Trophoblast cell (in vitro differentiated cells and primary cell): ENCODE measurements around the gene EML4.

Experiments
- DNase-seq, 2 donors: peaks; one replicate each; pipeline ENCODE4 v3.0.0-alpha.2; 2016
- H2AFZ ChIP-seq: 2 replicates; pipeline ENCODE4 v1.6.1; 2013; ENCODE audit warnings: low read length, moderate library complexity, mild to moderate bottlenecking; ENCODE audit not compliant: insufficient read depth, poor library complexity
- H2AK5ac ChIP-seq: 2 replicates; pipeline ENCODE4 v1.6.1; 2013; ENCODE audit warnings: mild to moderate bottlenecking, low read length
- H2BK120ac ChIP-seq: 2 replicates; pipeline ENCODE4 v1.6.1; 2013; ENCODE audit warnings: low read length, mild to moderate bottlenecking, moderate library complexity; ENCODE audit not compliant: insufficient read depth, poor library complexity
- H2BK12ac ChIP-seq: 2 replicates; pipeline ENCODE4 v1.6.1; 2013; ENCODE audit warnings: mild to moderate bottlenecking, low read length, moderate library complexity
- H2BK5ac ChIP-seq: 2 replicates; pipeline ENCODE4 v1.6.1; 2013; ENCODE audit warnings: low read length, low read depth, moderate library complexity, mild to moderate bottlenecking; ENCODE audit not compliant: poor library complexity
- H3K14ac ChIP-seq: 2 replicates; pipeline ENCODE4 v1.6.1; 2013; ENCODE audit warnings: mild to moderate bottlenecking, low read length
- H3K18ac ChIP-seq: 2 replicates; pipeline ENCODE4 v1.6.1; 2013; ENCODE audit warnings: mild to moderate bottlenecking, low read length
- H3K23ac ChIP-seq: 2 replicates; pipeline ENCODE4 v1.6.1; 2013; ENCODE audit warnings: low read length
- H3K27ac ChIP-seq: 2 replicates; pipeline ENCODE4 v1.5.1; 2013; ENCODE audit warnings: low read depth, mild to moderate bottlenecking, inconsistent platforms, low read length, moderate library complexity
- H3K27me3 ChIP-seq: 2 replicates; pipeline ENCODE4 v1.6.1; 2013; ENCODE audit warnings: inconsistent platforms, mild to moderate bottlenecking, low read length, moderate library complexity; ENCODE audit not compliant: insufficient read depth
- H3K36me3 ChIP-seq, 2 experiments: 1 replicate in 1 of 2; 2 replicates in 1 of 2; pipeline ENCODE4 v1.6.1; 2013; ENCODE audit warnings: low read length in 2 of 2, mild to moderate bottlenecking in 2 of 2, moderate library complexity in 1 of 2; ENCODE audit not compliant: insufficient read depth in 2 of 2, control insufficient read depth in 1 of 2
- H3K4ac ChIP-seq: 2 replicates; pipeline ENCODE4 v1.6.1; 2013; ENCODE audit warnings: low read depth, mild to moderate bottlenecking, low read length, moderate library complexity
- H3K4me1 ChIP-seq, 2 experiments: 1 replicate in 1 of 2; 2 replicates in 1 of 2; pipeline ENCODE4 v1.6.1; 2013; ENCODE audit warnings: low read length in 2 of 2, mild to moderate bottlenecking in 2 of 2, moderate library complexity in 1 of 2; ENCODE audit not compliant: insufficient read depth in 2 of 2, control insufficient read depth in 1 of 2
- H3K4me2 ChIP-seq: 2 replicates; pipeline ENCODE4 v1.6.1; 2013; ENCODE audit warnings: inconsistent platforms, mild to moderate bottlenecking, low read length, moderate library complexity
- H3K4me3 ChIP-seq: 2 replicates; pipeline ENCODE4 v1.5.1; 2013; ENCODE audit warnings: mild to moderate bottlenecking, low read depth, low read length, inconsistent platforms
- H3K79me1 ChIP-seq: one replicate; pipeline ENCODE4 v1.6.1; 2013; ENCODE audit warnings: low read length
- H3K79me2 ChIP-seq: 2 replicates; pipeline ENCODE4 v1.6.1; 2013; ENCODE audit warnings: low read length, mild to moderate bottlenecking; ENCODE audit not compliant: control insufficient read depth, insufficient read depth, poor library complexity
- H3K9ac ChIP-seq: 2 replicates; pipeline ENCODE4 v1.6.1; 2013; ENCODE audit warnings: mild to moderate bottlenecking, low read length
- H3K9me3 ChIP-seq: 2 replicates; pipeline ENCODE4 v1.6.1; 2013; ENCODE audit warnings: low read depth, mild to moderate bottlenecking, control low read depth, inconsistent platforms, low read length; ENCODE audit not compliant: insufficient read depth
- H4K12ac ChIP-seq: 2 replicates; pipeline ENCODE4 v1.6.1; 2013; ENCODE audit warnings: low read depth, mild to moderate bottlenecking, low read length, moderate library complexity
- H4K8ac ChIP-seq: 2 replicates; pipeline ENCODE4 v1.6.1; 2013; ENCODE audit warnings: low read depth, mild to moderate bottlenecking, low read length, moderate library complexity
- H4K91ac ChIP-seq: one replicate; pipeline ENCODE4 v1.6.1; 2013; ENCODE audit warnings: low read depth, mild to moderate bottlenecking, low read length, moderate library complexity
- WGBS: extraction: QIAGEN DNeasy Blood & Tissue Kit; methylation state at CpG from one replicate; pipeline ENCODE4 v1.1.7; 2013; ENCODE audit warnings: missing lambda C conversion rate; ENCODE audit not compliant: insufficient read length, insufficient coverage; ENCODE audit errors: extremely low coverage; 5-methylcytosine and 5-hydroxymethylcytosine counted together

The EML4 gene

DNA sequence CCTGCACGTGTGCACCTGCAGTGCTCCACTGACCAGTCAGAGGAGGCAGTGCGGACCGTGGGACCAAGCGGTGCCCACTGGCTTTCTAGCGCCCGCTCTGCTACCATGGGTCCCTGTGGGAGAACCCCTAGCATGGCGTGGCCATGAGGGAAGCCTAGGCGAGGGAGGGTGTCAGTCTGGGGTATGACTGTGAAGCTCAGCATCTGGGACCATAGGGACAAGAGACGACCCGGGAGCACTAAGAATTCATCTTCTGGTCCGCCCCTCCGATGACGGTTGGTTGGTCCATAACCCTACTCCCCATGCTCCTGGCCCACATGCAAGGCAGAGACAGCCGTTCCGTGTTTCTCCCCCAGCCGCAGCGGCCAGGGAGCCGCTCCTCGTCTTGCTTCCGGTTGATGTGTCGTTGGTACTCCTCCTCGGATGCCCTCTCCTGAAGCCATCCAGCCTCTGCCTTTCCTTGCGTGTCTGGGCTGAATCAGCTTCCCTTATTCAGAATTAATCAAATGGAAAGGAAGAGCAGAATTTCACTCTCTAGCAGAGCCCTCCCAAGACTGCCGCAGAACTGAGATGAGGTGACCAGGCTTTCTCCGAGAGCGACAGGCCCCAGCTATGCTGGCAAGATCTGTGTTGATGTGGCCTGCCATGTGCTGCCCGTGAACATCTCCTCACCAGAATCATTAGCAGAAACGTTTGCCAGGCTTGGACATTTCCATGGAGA is 168.9 kb downstream of the EML4 start:
- H2AFZ ChIP-seq: no peak overlapping the region
- H3K23ac ChIP-seq: no peak overlapping the region
- no peak overlapping the region for H3K4ac ChIP-seq
- H4K8ac ChIP-seq: no peak overlapping the region
- H3K9me3 ChIP-seq: no peaks in the 10 kb centered on the region
- peaks cover 10% of the 10 kb centered on the region for H3K79me2 ChIP-seq
- H4K91ac ChIP-seq: no peak overlapping the region
- H3K79me1 ChIP-seq: peaks cover 15% of the 10 kb centered on the region
- no peaks in the 10 kb centered on the region for H3K27me3 ChIP-seq
- H3K14ac ChIP-seq: no peak overlapping the region
- H2AK5ac ChIP-seq: no peak overlapping the region
- no peak for DNase-seq
- H3K4me1 ChIP-seq: peaks cover 18 to 21% of the 10 kb centered on the region in 2 experiments
- WGBS: no CpG with 5 or more reads among the region's 28 CpGs
- H2BK5ac ChIP-seq: no peak overlapping the region
- peaks cover 28 to 49% of the 10 kb centered on the region in 2 experiments for H3K36me3 ChIP-seq
- H3K27ac ChIP-seq: no peak overlapping the region
- H2BK12ac ChIP-seq: no peak overlapping the region
- H3K18ac ChIP-seq: no peak overlapping the region
- H3K9ac ChIP-seq: no peak overlapping the region
- H2BK120ac ChIP-seq: no peak overlapping the region
- H4K12ac ChIP-seq: no peak overlapping the region
- H3K4me2 ChIP-seq: no peak overlapping the region
- H3K4me3 ChIP-seq: no peak overlapping the region

DNA sequence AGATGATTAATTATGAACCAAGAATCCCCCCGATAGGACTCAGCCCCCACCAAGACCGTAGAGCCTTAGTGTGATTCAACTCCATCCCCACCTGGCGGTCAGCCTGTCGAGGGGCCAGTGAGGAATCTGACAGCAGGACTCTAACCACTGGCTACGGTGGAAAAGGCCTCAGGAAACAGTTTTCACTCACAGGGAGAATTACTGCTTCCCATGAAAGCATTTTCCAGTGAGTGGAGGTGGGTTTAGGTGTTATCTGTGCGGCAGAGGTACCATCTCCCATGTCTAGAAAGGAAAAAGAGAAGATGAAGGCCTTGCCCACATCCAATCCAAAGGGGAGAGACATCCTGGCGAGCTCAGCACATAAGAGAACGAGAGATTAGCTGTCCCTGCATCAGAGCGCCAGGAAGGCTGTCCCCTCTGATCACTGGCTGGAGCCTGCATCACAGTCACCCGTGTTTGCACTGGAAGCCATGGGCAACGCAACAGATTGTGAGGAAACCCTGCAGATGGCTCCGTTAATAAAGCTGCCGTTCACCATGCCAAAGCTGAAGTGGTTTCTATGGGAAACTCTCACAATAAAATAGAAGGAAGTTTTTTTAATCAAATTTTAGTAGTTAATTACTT is 169.5 kb downstream of the EML4 start:
- Histone ChIP-seq H2BK120ac (no peak overlapping the region), H3K14ac (no peak overlapping the region), H3K27ac (no peak overlapping the region), H3K4me3 (no peak overlapping the region), H2AFZ (no peak overlapping the region), H3K27me3 (no peaks in the 10 kb centered on the region), H3K36me3 (peaks cover 26 to 46% of the 10 kb centered on the region in 2 experiments), H3K79me1 (peaks cover 20% of the 10 kb centered on the region), H3K23ac (no peak overlapping the region), H2AK5ac (no peak overlapping the region), H4K8ac (no peak overlapping the region), H4K91ac (no peak overlapping the region), H2BK12ac (no peak overlapping the region), H3K4me2 (no peak overlapping the region), H3K18ac (no peak overlapping the region), H3K9me3 (no peaks in the 10 kb centered on the region), H3K79me2 (peaks cover 11% of the 10 kb centered on the region), H3K9ac (no peak overlapping the region), H4K12ac (no peak overlapping the region), H3K4ac (no peak overlapping the region), H3K4me1 (peaks cover 23 to 27% of the 10 kb centered on the region in 2 experiments), H2BK5ac (no peak overlapping the region)
- WGBS: no CpG with 5 or more reads among the region's 13 CpGs
- DNase-seq: no peak

- H2BK12ac ChIP-seq: no peak overlapping the region
- no peak overlapping the region for H4K91ac ChIP-seq
- no peak overlapping the region for H3K9ac ChIP-seq
- no peak overlapping the region for H3K4me2 ChIP-seq
- peaks cover 11% of the 10 kb centered on the region for H3K79me2 ChIP-seq
- H3K4ac ChIP-seq: no peak overlapping the region
- H2BK120ac ChIP-seq: no peak overlapping the region
- no peak overlapping the region for H2BK5ac ChIP-seq
- H3K4me1 ChIP-seq: peaks cover 23 to 28% of the 10 kb centered on the region in 2 experiments
- H2AFZ ChIP-seq: no peak overlapping the region
- H3K79me1 ChIP-seq: peaks cover 22% of the 10 kb centered on the region
- H4K8ac ChIP-seq: peak overlapping the region; percentile 15
- no peak overlapping the region for H3K4me3 ChIP-seq
- H3K18ac ChIP-seq: peak overlapping the region; percentile 25
- no peaks in the 10 kb centered on the region for H3K27me3 ChIP-seq
- H3K9me3 ChIP-seq: no peaks in the 10 kb centered on the region
- DNase-seq: no peak
- peaks cover 26 to 41% of the 10 kb centered on the region in 2 experiments for H3K36me3 ChIP-seq
- no peak overlapping the region for H3K23ac ChIP-seq
- no peak overlapping the region for H3K27ac ChIP-seq
- no peak overlapping the region for H2AK5ac ChIP-seq
- H3K14ac ChIP-seq: no peak overlapping the region
- H4K12ac ChIP-seq: no peak overlapping the region
- WGBS: no CpG with 5 or more reads among the region's 21 CpGs
Measured at GRCh38 chr2:42339191-42339912, 170.2 kb downstream of the EML4 start.

DNA sequence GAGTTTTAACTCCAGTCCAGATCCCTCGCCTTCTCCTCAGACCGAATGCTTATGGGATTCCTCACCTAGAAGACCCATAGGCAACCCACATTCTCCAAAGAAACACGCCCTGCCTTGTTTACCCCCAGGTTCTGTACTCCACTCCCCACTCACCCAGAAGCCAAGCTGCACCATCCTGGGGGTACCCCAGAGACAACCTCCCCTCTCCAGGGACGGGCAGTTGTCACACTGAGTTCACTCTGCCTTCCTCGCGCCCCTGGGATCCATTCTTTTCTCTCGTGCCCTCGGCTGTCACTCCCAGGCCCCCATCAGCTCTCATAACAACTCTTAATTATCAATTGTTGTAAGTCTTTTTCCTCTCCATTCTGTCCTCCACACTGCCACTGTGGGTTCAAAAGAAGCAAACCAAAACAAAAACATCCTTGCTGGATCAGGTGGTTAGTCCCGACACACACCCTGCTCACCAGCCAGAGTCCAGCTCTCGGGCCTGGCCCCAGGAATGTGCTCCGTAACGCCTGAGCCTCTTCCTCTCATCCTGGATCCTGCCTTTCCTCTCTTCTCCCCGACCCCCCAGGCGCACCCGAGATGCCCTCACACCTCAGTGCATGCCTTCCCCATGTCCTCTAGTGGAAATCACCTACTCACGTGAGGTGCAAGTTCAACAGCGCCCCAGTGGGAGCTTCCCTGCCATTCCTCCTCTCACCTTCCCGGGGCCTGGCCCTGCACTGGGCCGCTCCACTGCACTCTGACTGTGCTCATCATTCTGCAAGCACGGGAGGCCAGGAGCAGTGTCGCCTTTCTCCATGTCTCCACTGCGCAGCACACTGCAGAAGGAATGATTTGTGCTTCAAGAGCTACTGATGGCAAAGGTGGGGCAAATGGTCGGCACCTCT is 171.1 kb downstream of the EML4 start:
- WGBS: no CpG with 5 or more reads among the region's 23 CpGs

More for the DNA sequence above, 171.1 kb downstream of the EML4 start:
- peak overlapping the region; percentile 23 for H3K4ac ChIP-seq
- H3K4me2 ChIP-seq: no peak overlapping the region
- no peak overlapping the region for H3K4me3 ChIP-seq
- H3K36me3 ChIP-seq: peaks cover 28 to 36% of the 10 kb centered on the region in 2 experiments
- DNase-seq: no peak
- H3K79me1 ChIP-seq: peaks cover 22% of the 10 kb centered on the region
- peaks cover 11% of the 10 kb centered on the region for H3K79me2 ChIP-seq
- peak overlapping the region; percentile 27 for H2BK5ac ChIP-seq
- H2BK120ac ChIP-seq: no peak overlapping the region
- H4K12ac ChIP-seq: peak overlapping the region; percentile 16
- peak overlapping the region; percentile 60 for H3K14ac ChIP-seq
- H3K4me1 ChIP-seq: peaks cover 23 to 28% of the 10 kb centered on the region in 2 experiments
- H4K91ac ChIP-seq: peak overlapping the region; percentile 14
- H4K8ac ChIP-seq: no peak overlapping the region
- no peak overlapping the region for H2AFZ ChIP-seq
- H3K9ac ChIP-seq: no peak overlapping the region
- H3K27me3 ChIP-seq: no peaks in the 10 kb centered on the region
- peak overlapping the region; percentile 35 for H2BK12ac ChIP-seq
- no peak overlapping the region for H3K23ac ChIP-seq
- peak overlapping the region; percentile 24 for H2AK5ac ChIP-seq
- H3K9me3 ChIP-seq: no peaks in the 10 kb centered on the region
- H3K18ac ChIP-seq: peak overlapping the region; percentile 88
- H3K27ac ChIP-seq: no peak overlapping the region
